Activated CD8-positive, alpha-beta memory T cell treated with anti-CD3 and anti-CD28 coated beads, Interleukin-2, amount 50 U/mL, for 1 hour (primary cell): ENCODE measurements around the gene C2orf49.

Experiments
- DNase-seq: peaks from one replicate; pipeline ENCODE4 v3.0.0-alpha.2; 2020; ENCODE audit errors: extremely low read depth

C2orf49 gene

GRCh38 chr2:105383432-105384166 lies 46.3 kb downstream of the C2orf49 start:
- DNase-seq: no peak

- DNase-seq: no peak
Measured at GRCh38 chr2:105384216-105384615, 46.9 kb downstream of the C2orf49 start.

- DNase-seq: no peak
Measured at GRCh38 chr2:105384861-105385260, 47.5 kb downstream of the C2orf49 start.

GRCh38 chr2:105385731-105386540 lies 48.6 kb downstream of the C2orf49 start:
- no peak for DNase-seq

GRCh38 chr2:105387225-105387624 lies 49.9 kb downstream of the C2orf49 start:
- DNase-seq: no peak

- no peak for DNase-seq
Measured at GRCh38 chr2:105388971-105389381, 51.6 kb downstream of the C2orf49 start.

- DNase-seq: no peak
Measured at GRCh38 chr2:105390454-105390853, 53.1 kb downstream of the C2orf49 start.

GRCh38 chr2:105391058-105391627 lies 53.8 kb downstream of the C2orf49 start:
- DNase-seq: no peak

GRCh38 chr2:105391763-105392662 lies 54.7 kb downstream of the C2orf49 start:
- DNase-seq: no peak

- DNase-seq: no peak
Measured at GRCh38 chr2:105393373-105394055, 56.2 kb downstream of the C2orf49 start.

GRCh38 chr2:105394951-105395611 lies 57.7 kb downstream of the C2orf49 start:
- no peak for DNase-seq

- DNase-seq: no peak
Measured at GRCh38 chr2:105395691-105396090, 58.4 kb downstream of the C2orf49 start.

- peak; percentile 1 for DNase-seq
Measured at GRCh38 chr2:105396254-105397024, 59.1 kb downstream of the C2orf49 start.

- no peak for DNase-seq
Measured at GRCh38 chr2:105397025-105397722, 59.8 kb downstream of the C2orf49 start.

- no peak for DNase-seq
Measured at GRCh38 chr2:105397953-105398335, 60.6 kb downstream of the C2orf49 start.

- peak; percentile 20 for DNase-seq
Measured at GRCh38 chr2:105398336-105399206, 61.2 kb downstream of the C2orf49 start, which contains the start of gene FHL2. Gene FHL2, minus strand, starts transcription at chr2:105399051. Its CDS starts 12,535 bp downstream, at chr2:105386516.
